HG03280 (cell line): Measurements from ENCODE around the gene LASP1.
"Not testable (repeated sequence)": the region's sequence is repeated elsewhere in the genome, so short reads cannot be mapped to it uniquely, and the experiment has no call there.

Source experiments
- ATAC-seq: cut with Tn5 transposase; IDR thresholded peaks from one replicate; pipeline ENCODE4 v1.9.1; 2021; ENCODE audit warnings: mild to moderate bottlenecking, moderate library complexity; ENCODE audit not compliant: unreplicated experiment

LASP1 gene

GRCh38 chr17:38925263-38925995, 55.6 kb downstream of the LASP1 start, which contains the start of gene LASP1NB:
Gene LASP1NB, plus strand, starts transcription at chr17:38925614.
- ATAC-seq, result no peak

- no peak for ATAC-seq
These were observed 56.6 kb downstream of the LASP1 start for GRCh38 chr17:38926293-38927070.

GRCh38 chr17:38930782-38931181, 60.9 kb downstream of the LASP1 start:
- not testable (repeated sequence) for ATAC-seq

GRCh38 chr17:38933962-38934361, 64.1 kb downstream of the LASP1 start:
- not testable (repeated sequence) for ATAC-seq

- ATAC-seq, result no peak
These were observed 70.1 kb downstream of the LASP1 start for GRCh38 chr17:38939987-38940386.

- no peak for ATAC-seq
These were observed 70.5 kb downstream of the LASP1 start for GRCh38 chr17:38940404-38940803.

GRCh38 chr17:38942696-38943334, 73.0 kb downstream of the LASP1 start:
- ATAC-seq, result no peak

- ATAC-seq, result no peak
These were observed 73.7 kb downstream of the LASP1 start for GRCh38 chr17:38943607-38944006.

GRCh38 chr17:38947189-38947588, 77.3 kb downstream of the LASP1 start:
- no peak for ATAC-seq

GRCh38 chr17:38953800-38954199, 83.9 kb downstream of the LASP1 start:
- ATAC-seq, result not testable (repeated sequence)

GRCh38 chr17:38958326-38958725, 88.5 kb downstream of the LASP1 start:
- no peak for ATAC-seq

- no peak for ATAC-seq
These were observed 88.9 kb downstream of the LASP1 start for GRCh38 chr17:38958756-38959155.

- no peak for ATAC-seq
These were observed 89.7 kb downstream of the LASP1 start for GRCh38 chr17:38959508-38959907.

- ATAC-seq, result no peak
These were observed 90.5 kb downstream of the LASP1 start for GRCh38 chr17:38960402-38960801.

- ATAC-seq, result no peak
These were observed 91.6 kb downstream of the LASP1 start for GRCh38 chr17:38961413-38961812.

- ATAC-seq, result no peak
These were observed 97.5 kb downstream of the LASP1 start, which contains the start of gene FBXO47 for GRCh38 chr17:38967290-38967738. Gene FBXO47, minus strand, starts transcription at chr17:38967403. Its CDS starts 4,378 bp downstream, at chr17:38963025.

GRCh38 chr17:38969281-38969680, 99.4 kb downstream of the LASP1 start:
- ATAC-seq, result no peak

- ATAC-seq, result no peak
These were observed 100.3 kb downstream of the LASP1 start for GRCh38 chr17:38970128-38970527.

GRCh38 chr17:38970804-38971203, 100.9 kb downstream of the LASP1 start:
- no peak for ATAC-seq
